Endothelial cell (in vitro differentiated cells): Measurements from ENCODE around the gene CCDC137. TPM values are rescaled to one million over a fixed set of nuclear protein-coding genes. Genes with fewer than 3 reads are reported as not detected.

ENCODE experiments used
- DNase-seq: peaks from one replicate; pipeline ENCODE4 v3.0.0; 2021; ENCODE audit warnings: low spot score
- H3K27ac Mint-ChIP-seq: one replicate; pipeline ENCODE4 v1.8.0; 2021; ENCODE audit warnings: mixed read lengths, inconsistent platforms; ENCODE audit not compliant: unreplicated experiment
- H3K27me3 Mint-ChIP-seq: one replicate; pipeline ENCODE4 v1.8.0; 2021; ENCODE audit warnings: mild to moderate bottlenecking, moderate library complexity, mixed read lengths, inconsistent platforms; ENCODE audit not compliant: unreplicated experiment
- H3K36me3 Mint-ChIP-seq: one replicate; pipeline ENCODE4 v1.8.0; 2021; ENCODE audit warnings: mild to moderate bottlenecking, low read depth, mixed read lengths, inconsistent platforms; ENCODE audit not compliant: unreplicated experiment
- H3K4me1 Mint-ChIP-seq: one replicate; pipeline ENCODE4 v1.8.0; 2021; ENCODE audit warnings: mild to moderate bottlenecking, mixed read lengths, inconsistent platforms; ENCODE audit not compliant: unreplicated experiment
- H3K4me3 Mint-ChIP-seq: one replicate; pipeline ENCODE4 v1.8.0; 2021; ENCODE audit warnings: mild to moderate bottlenecking, mixed read lengths, inconsistent platforms; ENCODE audit not compliant: unreplicated experiment
- H3K9me3 Mint-ChIP-seq: one replicate; pipeline ENCODE4 v1.8.0; 2021; ENCODE audit warnings: mixed read lengths, inconsistent platforms; ENCODE audit not compliant: unreplicated experiment
- CTCF ChIP-seq: fragments of 200-600 bp; sonication (generic); IDR thresholded peaks from one replicate; pipeline ENCODE4 v1.5.0; 2021; ENCODE audit warnings: antibody characterized with exemption; ENCODE audit not compliant: unreplicated experiment
- total RNA-seq: library from RNA; stranded (reverse); fragmentation: NEBNext Ultra II Directional; extraction: Animal tissue kit (Norgen Biotek cat#: 25700); gene quantifications from one replicate; pipeline ENCODE4 v1.2.1, GENCODE V29; 2021; ENCODE audit not compliant: unreplicated experiment

The CCDC137 gene
- total RNA-seq, 1 donor from 2014 or later = 31.8 TPM

- Mint-ChIP-seq H3K36me3 (peaks cover 9% of the 10 kb centered on the region), H3K4me3 (no peak overlapping the region), H3K27me3 (peaks cover 10% of the 10 kb centered on the region), H3K9me3 (no peaks in the 10 kb centered on the region), H3K4me1 (peaks cover 10% of the 10 kb centered on the region), H3K27ac (no peak overlapping the region)
- DNase-seq = no peak
- no peak for TF ChIP-seq CTCF
These were observed 26.5 kb upstream of the CCDC137 start for GRCh38 chr17:81640011-81640410.

GRCh38 chr17:81641825-81642489 is 24.6 kb upstream of the CCDC137 start:
- no peak overlapping the region for H3K4me3 Mint-ChIP-seq
- peaks cover 3% of the 10 kb centered on the region for H3K36me3 Mint-ChIP-seq
- no peaks in the 10 kb centered on the region for H3K9me3 Mint-ChIP-seq
- no peaks in the 10 kb centered on the region for H3K4me1 Mint-ChIP-seq
- peaks cover 13% of the 10 kb centered on the region for H3K27me3 Mint-ChIP-seq
- H3K27ac Mint-ChIP-seq = no peak overlapping the region
- no peak for TF ChIP-seq CTCF
- no peak for DNase-seq

- DNase-seq = no peak
- H3K27me3 Mint-ChIP-seq = peaks cover 21% of the 10 kb centered on the region
- no peaks in the 10 kb centered on the region for H3K4me1 Mint-ChIP-seq
- no peak for TF ChIP-seq CTCF
- H3K36me3 Mint-ChIP-seq = peaks cover 3% of the 10 kb centered on the region
- no peak overlapping the region for H3K27ac Mint-ChIP-seq
- no peaks in the 10 kb centered on the region for H3K9me3 Mint-ChIP-seq
- no peak overlapping the region for H3K4me3 Mint-ChIP-seq
These were observed 22.0 kb upstream of the CCDC137 start for GRCh38 chr17:81644496-81644895.

GRCh38 chr17:81644976-81645952 is 21.3 kb upstream of the CCDC137 start:
- Mint-ChIP-seq H3K27ac (no peak overlapping the region), H3K36me3 (peaks cover 3% of the 10 kb centered on the region), H3K9me3 (no peaks in the 10 kb centered on the region), H3K4me1 (no peaks in the 10 kb centered on the region), H3K27me3 (peaks cover 21% of the 10 kb centered on the region), H3K4me3 (no peak overlapping the region)
- DNase-seq = no peak
- no peak for TF ChIP-seq CTCF
